GM19395 (cell line): ENCODE data around the gene HDAC3.
A peak's percentile ranks its signal among the peaks of the same experiment; 100 is the strongest.
"Not testable (repeated sequence)": the region's sequence is repeated elsewhere in the genome, so short reads cannot be mapped to it uniquely, and the experiment has no call there.

Experiments
- ATAC-seq: cut with Tn5 transposase; IDR thresholded peaks from one replicate; pipeline ENCODE4 v1.9.1; 2021; ENCODE audit warnings: mild to moderate bottlenecking, moderate library complexity; ENCODE audit not compliant: unreplicated experiment

HDAC3 gene

GRCh38 chr5:141636106-141636412 is 590 bp downstream of the HDAC3 start:
- no peak for ATAC-seq

DNA sequence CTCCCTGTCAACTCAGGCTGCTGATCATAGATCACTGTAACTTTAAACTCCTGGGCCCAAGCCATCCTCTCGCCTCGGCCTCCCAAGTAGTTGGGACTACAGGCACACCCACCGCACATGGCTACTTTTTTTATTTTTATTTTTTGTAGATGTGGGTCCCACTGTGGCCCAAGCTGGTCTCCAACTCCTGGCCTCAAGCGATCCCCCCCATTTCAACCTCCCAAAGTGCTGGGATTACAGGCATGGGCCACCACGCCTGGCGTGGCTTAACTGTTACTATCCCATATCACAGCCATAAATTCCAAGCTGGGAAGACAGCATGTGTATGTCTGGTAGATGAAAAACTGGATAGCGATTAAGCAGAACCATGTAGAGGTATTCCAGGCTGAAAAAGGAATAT is 1.0 kb downstream of the HDAC3 start:
- ATAC-seq = no peak

- ATAC-seq = no peak
Observed at GRCh38 chr5:141634720-141635119, 1.9 kb downstream of the HDAC3 start.

DNA sequence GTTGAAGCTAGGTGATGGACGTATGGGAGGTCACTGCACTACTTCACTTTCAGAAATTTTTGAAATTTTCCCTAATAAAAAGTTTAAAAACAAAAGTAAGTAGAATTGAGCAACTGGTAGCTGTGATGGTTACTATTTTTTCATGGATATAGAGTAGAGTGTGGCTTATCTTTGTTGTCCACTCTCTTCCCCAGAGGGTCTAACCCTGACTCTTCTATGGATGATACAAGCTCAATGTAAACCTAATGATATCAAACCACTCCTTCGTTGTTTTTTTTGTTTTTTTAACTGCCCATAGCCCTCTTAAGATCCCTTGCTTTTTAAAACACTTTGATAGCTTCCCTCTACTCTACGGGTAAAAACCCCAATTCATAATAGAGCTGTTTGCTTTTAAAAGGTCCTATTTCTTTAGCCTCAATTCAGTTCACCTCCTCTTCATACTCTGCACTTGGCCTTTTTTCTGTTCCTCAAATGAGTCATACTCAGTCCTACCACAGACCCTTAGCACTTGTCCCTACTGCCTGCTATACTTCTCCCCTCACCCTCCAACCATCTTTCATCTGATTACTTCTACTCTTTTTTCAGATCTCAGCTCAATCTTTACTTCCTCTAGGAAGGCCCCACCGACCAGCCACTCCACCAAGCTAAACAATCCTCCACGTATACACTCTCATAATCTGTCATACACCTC is 2.6 kb downstream of the HDAC3 start:
- ATAC-seq = peak; percentile 74

DNA sequence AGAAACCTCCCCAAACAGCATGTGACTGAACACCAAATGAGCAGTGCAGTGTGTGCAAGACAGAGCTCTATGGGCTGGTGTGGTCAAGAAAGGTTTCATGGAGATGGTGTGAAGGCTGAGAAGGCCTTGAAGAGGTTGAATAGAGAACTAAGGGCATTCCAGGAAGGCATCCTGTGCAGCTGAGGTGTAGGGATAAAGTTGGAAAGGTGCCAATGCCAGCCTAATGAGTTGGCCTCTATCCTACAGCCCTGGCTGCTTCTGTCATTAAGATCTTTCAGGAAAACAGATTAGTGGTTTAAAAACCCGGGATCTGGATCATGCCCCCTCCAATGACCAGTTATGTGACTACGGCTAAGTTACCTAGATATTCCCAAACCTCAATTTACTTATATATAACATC is 4.0 kb downstream of the HDAC3 start:
- ATAC-seq = no peak

DNA sequence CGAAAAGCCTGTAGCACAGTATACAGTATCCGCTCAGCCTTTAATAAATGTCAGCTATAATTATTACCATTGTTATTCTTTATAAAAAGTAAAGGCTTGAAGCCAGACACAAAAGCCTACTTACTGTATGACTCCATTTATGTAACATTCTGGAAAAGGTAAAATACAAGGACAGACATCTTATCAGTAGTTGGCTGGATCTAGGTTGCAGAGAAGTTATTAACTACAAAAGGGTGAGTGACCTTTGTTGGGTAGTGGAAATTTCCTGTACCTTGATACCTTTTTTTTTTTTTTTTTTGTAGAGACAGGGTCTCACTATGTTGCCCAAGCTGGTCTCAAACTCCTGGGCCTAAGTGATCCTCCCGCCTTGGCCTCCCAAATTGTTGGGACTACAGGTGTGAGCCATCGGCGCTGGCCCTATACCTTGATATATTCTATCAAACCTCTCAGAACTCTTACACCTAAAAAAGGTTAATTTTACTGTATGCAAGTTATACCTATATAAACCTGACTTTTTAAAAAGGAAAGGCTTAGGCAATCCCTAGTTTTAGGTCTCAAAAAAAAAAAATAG is 6.0 kb downstream of the HDAC3 start:
- no peak for ATAC-seq

DNA sequence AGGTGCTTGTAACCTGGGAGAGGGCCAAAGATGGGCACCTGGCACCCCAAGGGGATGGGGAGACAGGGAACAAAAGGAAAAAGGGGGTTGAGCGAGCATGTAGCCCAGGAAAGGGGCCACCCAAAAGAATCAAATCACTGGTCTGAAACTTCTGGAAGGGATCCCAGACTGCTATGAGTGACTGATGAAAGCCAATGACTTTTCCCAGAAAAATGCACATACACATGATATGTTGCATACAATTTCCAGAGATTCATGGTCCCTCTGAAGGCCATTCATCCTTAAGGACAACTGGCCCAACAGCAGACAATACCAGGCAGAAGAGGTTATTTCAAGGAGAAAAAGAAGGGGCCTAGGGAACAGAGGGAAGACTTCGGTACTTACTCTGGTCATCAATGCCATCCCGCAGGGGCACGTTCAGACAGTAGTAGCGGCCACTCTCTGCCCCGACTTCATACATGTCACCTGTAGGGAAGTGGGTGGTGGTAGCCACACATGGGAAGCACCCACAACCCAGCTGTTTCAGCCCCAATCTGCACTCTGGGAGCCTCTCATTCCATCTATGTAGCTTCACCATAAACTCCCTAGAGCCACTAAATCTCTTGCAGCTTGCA is 8.4 kb downstream of the HDAC3 start:
- no peak for ATAC-seq

DNA sequence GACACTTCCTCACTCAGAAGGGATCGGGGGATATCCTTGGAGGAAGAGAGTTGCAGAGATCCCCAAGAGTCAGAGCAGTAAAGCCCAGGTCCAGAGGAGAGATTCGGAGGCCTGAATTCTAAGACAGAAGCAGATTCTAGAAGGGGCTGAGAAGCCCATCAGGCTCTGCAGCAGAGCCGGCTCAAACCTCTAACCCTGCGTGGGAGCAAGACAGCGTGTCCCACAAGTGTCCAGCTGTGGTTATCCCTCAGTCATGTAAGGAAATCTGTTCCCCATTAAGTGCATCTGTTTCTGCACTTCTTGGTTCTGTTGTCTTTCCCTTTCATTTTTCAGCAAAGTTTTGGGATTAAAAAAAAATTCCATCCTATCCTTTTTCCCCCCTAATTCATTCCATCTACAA is 13.0 kb downstream of the HDAC3 start:
- ATAC-seq = no peak

DNA sequence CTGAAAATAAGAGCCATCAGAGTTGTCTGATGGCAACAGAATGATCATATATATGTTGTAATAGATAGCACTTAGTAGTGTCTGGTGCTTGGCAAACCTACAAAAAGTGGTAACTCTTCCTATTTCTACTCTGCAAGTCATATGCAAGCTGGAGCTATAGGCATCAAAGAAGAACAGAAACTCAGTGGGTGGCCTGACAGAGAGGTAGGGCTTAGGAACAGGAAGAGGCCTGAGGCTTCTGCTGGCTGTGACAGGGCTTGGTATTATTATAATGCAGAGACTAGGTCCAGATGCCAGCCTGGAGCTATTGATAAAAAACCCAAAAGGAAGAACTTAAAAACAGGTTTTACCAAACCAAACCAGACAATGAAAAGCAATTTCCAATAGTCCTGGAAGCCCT is 13.5 kb downstream of the HDAC3 start:
- peak; percentile 63 for ATAC-seq

- ATAC-seq = peak; percentile 80
Observed at GRCh38 chr5:141618804-141619554, 17.7 kb downstream of the HDAC3 start, which contains the start of gene DIAPH1. TSS of gene DIAPH1 (minus strand) at chr5:141619000. CDS start at chr5:141618914, 86 bp downstream.

GRCh38 chr5:141618030-141618803 is 18.4 kb downstream of the HDAC3 start:
- peak; percentile 39 for ATAC-seq

- ATAC-seq = no peak
Observed at GRCh38 chr5:141617682-141618029, 19.0 kb downstream of the HDAC3 start.

- ATAC-seq = no peak
Observed at GRCh38 chr5:141617128-141617527, 19.5 kb downstream of the HDAC3 start.

DNA sequence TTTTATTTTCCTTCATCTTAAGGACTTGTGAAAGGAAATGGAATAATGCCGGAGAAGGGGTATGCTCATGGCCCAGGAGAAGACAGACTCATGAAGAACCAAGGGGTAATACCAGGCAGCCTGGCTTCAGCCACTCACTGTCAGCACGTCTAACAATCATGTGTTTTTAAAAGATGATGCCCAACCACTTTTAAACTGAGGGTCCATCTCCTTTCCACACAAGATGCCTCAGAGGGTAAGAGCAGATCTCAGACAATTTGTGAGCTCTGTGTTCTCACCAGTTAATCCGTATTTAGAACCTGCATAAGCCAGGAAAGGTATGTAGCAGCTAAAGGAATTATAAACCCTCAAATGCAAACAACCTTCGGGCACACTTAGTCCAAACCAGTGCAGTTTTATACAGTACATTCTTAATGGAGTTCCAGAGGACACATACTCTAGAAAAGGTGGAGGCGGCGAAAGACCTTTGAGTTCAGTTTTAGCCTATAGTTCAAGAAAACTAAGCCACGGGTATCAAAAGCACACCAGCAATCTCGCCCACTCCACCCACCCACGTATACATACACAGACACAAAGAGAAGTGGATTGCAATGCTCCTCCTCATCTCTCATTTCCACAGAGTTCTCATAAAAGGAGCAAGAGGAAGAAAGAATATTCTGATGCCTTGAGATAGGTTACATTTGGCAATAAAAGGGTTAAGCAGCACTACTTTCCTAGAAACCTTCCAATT is 20.5 kb downstream of the HDAC3 start:
- ATAC-seq = no peak

DNA sequence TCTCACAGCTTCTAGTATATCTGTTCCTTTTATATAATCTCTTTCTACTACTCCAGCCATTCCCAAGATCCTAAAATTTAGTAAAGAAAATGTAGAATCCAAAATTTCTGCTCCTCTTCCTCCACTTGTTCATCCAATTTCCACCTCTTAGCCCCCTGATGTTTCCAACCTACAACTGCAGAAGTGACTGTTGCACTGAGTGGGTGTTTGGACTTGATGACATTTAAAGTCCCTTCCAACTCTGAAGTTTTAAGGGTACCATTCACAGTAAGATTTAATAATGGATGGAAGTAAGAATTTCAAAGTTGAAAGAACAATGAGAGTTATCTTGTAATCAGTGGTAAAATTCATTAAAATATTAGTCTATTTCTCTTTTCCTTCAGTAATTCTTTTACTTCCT is 23.3 kb downstream of the HDAC3 start:
- no peak for ATAC-seq

DNA sequence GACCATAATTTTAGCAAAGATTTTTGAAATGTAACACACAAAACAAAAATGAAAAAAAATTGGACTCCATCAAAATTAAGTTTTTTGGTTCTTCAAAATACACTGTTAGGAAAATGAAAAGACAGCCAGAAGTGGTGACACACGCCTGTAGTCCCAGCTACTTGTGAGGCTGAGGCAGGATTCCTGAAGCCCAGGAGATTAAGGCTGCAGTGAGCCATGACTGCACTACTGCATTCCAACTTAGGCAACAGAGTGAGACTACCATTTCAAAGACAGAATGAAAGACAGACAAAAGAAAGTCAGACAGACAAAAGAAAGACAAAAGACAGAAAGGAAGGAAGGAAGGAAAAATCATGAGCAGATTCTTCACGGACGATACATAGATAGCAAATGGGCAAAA is 25.4 kb downstream of the HDAC3 start:
- ATAC-seq = no peak

DNA sequence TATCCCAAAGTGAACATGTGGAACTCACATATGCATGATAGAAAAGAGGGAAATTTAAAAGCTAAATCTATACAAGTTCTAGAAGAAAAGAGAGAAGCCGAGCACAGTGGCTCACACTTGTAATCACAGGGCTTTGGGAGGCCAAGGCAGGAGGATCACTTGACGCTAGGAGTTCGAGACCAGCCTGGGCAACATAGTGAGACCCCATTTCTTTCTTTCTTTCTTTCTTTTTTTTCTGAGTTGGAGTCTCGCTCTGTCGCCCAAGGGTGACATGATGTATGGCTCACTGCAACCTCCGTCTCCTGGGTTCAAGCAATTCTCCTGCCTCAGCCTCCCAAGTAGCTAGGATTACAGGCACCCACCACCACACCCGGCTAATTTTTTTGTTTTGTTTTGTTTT is 26.7 kb downstream of the HDAC3 start:
- not testable (repeated sequence) for ATAC-seq

DNA sequence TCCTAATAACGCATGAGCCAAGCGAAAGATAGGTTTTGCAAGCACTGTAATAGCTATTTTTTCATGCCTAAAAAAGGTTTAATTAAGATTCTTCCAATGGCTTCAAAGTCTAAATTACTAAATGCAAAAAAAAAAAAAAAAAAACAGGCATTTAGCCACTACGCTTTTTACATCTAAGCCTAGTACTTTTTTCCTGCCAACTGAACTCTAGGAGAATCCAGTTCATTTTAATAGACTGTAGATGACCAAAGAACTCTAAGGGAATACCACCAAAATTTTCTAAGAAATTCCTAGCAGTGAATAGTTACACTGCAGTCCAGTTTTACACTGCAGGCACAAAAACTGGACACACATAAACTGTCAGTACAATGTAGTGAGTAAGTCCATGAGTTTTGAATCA is 27.6 kb downstream of the HDAC3 start:
- ATAC-seq = no peak

- no peak for ATAC-seq
Observed at GRCh38 chr5:141608557-141608956, 28.1 kb downstream of the HDAC3 start.

DNA sequence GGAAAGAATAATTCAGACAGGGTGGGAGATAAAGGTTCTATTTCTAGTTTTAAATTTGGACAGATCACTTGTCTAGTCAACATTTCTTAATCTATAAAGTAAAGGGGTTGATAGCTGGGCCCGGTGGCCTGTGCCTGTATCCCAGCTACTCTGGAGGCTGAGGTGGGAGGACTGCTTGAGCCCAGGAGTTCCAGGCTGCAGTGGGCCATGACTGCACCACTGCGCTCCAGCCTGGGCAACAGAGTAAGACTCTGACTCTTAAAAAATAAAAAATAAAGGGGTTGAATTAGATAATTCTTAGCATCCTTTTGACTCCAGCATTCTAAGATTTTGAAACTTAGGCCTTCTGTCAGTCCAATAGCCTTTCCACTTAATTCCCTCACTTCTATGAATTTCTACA is 28.6 kb downstream of the HDAC3 start:
- ATAC-seq = no peak
